Measurements from ENCODE around the gene MARCO. TPM values are rescaled to one million over a fixed set of nuclear protein-coding genes. Genes with fewer than 3 reads are reported as not detected.

Gene MARCO
- total RNA-seq, 2 experiments from 2014 or later = not detected

DNA sequence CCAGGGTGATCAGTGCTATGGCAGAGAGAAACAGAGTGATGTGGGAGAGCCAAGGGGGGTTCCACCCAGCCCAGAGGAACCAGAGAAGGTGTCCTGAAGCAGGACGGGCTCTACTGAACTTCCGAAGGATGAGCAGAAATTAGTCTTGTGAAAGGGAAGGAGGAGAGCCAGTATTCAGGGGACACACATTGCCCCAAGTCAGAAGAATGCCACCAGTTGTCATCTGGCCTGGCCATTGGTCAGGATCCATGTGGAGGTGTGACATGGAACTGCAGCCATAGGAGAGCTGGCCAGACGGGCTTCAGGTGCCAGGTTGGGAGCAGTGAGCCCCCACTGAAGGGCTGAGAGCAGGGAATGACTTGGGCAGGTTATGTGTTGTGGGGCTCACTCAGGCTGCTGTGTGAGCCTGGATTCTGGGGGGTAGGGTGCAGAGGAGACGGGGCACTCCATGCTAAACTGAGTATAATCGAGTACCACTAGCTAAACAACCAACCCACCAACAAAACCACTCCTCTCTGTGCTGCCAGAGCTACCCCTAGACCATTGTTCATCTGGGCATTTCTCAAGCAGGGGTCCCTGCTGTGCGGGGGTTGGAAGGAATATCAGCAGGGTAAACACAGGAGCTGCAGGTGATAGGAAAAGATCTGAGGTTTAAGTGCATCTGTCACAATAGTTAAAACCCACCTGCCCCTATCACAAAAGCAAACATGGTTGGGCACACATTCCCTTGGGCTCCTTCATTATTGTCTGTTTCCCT is 25.3 kb downstream of the MARCO start:
- no peaks in the 10 kb centered on the region for H3K27me3 Mint-ChIP-seq

DNA sequence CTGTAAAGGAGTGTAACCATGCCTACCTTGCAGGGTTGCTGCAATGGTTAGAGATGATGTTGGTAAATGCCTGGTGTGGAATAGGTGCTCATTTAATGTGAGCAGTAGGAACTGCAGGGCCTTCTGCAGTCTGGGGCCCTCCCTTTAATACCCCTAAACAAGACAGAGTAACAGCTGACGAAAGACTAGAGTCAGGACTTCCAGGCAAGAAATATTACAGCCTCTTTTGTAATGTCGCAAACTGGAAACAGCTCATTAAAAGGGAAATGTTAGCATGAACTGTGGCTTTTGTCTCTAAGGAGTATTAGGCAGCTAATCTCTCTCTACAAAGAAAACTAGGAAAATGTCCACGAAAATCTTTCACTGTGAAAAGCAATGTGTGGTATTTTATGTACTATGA is 26.0 kb downstream of the MARCO start:
- TF ChIP-seq, protein P1, sequence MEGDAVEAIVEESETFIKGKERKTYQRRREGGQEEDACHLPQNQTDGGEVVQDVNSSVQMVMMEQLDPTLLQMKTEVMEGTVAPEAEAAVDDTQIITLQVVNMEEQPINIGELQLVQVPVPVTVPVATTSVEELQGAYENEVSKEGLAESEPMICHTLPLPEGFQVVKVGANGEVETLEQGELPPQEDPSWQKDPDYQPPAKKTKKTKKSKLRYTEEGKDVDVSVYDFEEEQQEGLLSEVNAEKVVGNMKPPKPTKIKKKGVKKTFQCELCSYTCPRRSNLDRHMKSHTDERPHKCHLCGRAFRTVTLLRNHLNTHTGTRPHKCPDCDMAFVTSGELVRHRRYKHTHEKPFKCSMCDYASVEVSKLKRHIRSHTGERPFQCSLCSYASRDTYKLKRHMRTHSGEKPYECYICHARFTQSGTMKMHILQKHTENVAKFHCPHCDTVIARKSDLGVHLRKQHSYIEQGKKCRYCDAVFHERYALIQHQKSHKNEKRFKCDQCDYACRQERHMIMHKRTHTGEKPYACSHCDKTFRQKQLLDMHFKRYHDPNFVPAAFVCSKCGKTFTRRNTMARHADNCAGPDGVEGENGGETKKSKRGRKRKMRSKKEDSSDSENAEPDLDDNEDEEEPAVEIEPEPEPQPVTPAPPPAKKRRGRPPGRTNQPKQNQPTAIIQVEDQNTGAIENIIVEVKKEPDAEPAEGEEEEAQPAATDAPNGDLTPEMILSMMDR (IDR thresholded peaks at IDR 0.05) = no peak
- intact Hi-C loops (cut with micrococcal nuclease) = no loop called here
- no peak for DNase-seq
- ATAC-seq = no peak
- Mint-ChIP-seq H3K4me1 (ENCODE audit: low read depth) (no peaks in the 10 kb centered on the region), H3K4me3 (no peak overlapping the region), H3K27ac (no peak overlapping the region), H3K36me3 (ENCODE audit: low read depth) (no peaks in the 10 kb centered on the region), H3K27me3 (no peaks in the 10 kb centered on the region), H3K9me3 (no peaks in the 10 kb centered on the region)
- CTCF ChIA-PET = no interaction called here
- POLR2A ChIA-PET = no interaction called here

More for the DNA sequence above, 25.3 kb downstream of the MARCO start:
- intact Hi-C loops (cut with micrococcal nuclease) = no loop called here
- TF ChIP-seq, protein P1 (IDR thresholded peaks at IDR 0.05) = no peak
- no peaks in the 10 kb centered on the region for H3K4me1 Mint-ChIP-seq (ENCODE audit: low read depth)
- H3K4me3 Mint-ChIP-seq = no peak overlapping the region
- CTCF ChIA-PET = no interaction called here
- H3K27ac Mint-ChIP-seq = no peak overlapping the region
- ATAC-seq (no peak), DNase-seq (no peak)
- H3K36me3 Mint-ChIP-seq (ENCODE audit: low read depth) = no peaks in the 10 kb centered on the region
- peaks cover 2% of the 10 kb centered on the region for H3K9me3 Mint-ChIP-seq
- POLR2A ChIA-PET = no interaction called here

DNA sequence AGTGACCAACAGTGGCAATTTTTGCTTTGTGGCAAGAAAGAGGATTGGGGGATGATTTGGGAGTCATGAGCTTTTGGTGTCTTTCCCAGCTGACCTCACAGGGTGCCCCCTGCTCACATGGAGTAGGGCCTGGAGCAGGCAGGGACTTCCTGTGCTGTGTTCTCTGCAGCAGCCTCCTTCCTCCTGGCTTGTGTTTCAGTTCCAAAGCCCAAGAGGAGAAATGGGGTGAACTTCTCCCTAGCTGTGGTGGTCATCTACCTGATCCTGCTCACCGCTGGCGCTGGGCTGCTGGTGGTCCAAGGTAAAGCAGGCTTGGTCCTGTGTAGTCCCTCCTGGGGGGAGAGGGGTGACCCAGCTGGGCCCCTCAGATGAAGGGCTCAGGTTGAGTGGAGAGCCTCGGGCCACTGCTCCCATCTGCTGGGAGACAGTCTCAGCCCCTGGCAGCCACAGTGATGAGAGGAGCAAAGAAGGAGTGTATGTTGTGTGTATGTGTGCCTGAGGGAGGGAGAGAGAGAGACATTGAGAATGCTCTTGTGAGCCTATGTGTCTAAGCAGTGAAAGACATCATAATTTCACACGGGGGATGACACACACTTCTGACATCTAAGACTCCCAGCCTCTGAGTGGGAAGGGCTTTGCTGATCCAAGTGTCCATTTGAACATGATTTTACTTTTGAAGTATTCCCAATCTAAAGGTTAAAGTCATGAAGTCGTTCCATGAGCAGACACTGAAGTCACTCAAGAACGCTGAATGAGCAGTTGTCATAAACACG is 27.2 kb downstream of the MARCO start:
- no peak overlapping the region for H3K4me3 Mint-ChIP-seq
- ChIA-PET POLR2A (no interaction called here), CTCF (no interaction called here)
- intact Hi-C loops (cut with micrococcal nuclease) = no loop called here
- ATAC-seq (no peak), DNase-seq (no peak)
- H3K27me3 Mint-ChIP-seq = peaks cover 1% of the 10 kb centered on the region
- no peaks in the 10 kb centered on the region for H3K36me3 Mint-ChIP-seq (ENCODE audit: low read depth)
- TF ChIP-seq, protein P1 (IDR thresholded peaks at IDR 0.05) = no peak
- H3K27ac Mint-ChIP-seq = no peak overlapping the region
- H3K4me1 Mint-ChIP-seq (ENCODE audit: low read depth) = no peaks in the 10 kb centered on the region
- no peaks in the 10 kb centered on the region for H3K9me3 Mint-ChIP-seq

DNA sequence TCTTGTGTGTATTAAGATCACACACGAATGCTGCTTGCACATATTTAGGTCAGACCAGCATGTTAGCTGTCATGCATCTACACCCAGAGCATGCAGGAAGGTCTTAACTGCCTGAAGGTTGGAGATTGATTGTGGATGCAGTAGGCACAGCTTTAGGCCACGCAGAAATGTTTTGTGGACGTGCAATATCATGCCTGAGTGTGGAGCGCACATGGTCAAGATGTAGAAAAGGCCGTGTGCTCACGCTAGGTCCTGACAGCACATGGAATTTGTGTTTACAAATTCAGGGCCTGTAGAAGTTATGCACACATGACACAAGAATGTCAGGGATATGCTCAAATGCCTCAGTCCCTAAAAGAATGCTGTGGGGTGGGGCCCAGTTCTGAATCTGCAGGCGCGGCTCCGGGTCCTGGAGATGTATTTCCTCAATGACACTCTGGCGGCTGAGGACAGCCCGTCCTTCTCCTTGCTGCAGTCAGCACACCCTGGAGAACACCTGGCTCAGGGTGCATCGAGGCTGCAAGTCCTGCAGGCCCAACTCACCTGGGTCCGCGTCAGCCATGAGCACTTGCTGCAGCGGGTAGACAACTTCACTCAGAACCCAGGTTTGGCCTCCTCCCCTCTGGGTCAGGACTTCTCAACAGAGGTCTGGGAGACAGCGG is 27.9 kb downstream of the MARCO start:
- H3K4me3 Mint-ChIP-seq = no peak overlapping the region
- intact Hi-C loops (cut with micrococcal nuclease) = no loop called here
- H3K4me1 Mint-ChIP-seq (ENCODE audit: low read depth) = no peaks in the 10 kb centered on the region
- CTCF ChIA-PET = no interaction called here
- POLR2A ChIA-PET = no interaction called here
- H3K27me3 Mint-ChIP-seq = peaks cover 1% of the 10 kb centered on the region
- no peak overlapping the region for H3K27ac Mint-ChIP-seq
- no peaks in the 10 kb centered on the region for H3K36me3 Mint-ChIP-seq (ENCODE audit: low read depth)
- TF ChIP-seq, protein P1 (IDR thresholded peaks at IDR 0.05) = no peak
- no peaks in the 10 kb centered on the region for H3K9me3 Mint-ChIP-seq
- DNase-seq (no peak), ATAC-seq (no peak)

Data from activated CD8-positive, alpha-beta T cell treated with anti-CD3 and anti-CD28 coated beads for 36 hours (primary cell).